Naive thymus-derived CD4-positive, alpha-beta T cell (primary cell): Measurements from ENCODE around the gene RSRC1. TPM values are rescaled to one million over a fixed set of nuclear protein-coding genes. Genes with fewer than 3 reads are reported as not detected.

Experiments used
- ATAC-seq: fragments of 150-1000 bp; cut with Tn5 transposase; 2 replicates; pipeline ENCODE4 v1.10.0; 2021; ENCODE audit warnings: mild to moderate bottlenecking, moderate library complexity
- CTCF ChIA-PET: fragments of 350-600 bp; sonication (Branson Sonifier 250); formaldehyde crosslinking; loops from one replicate; lab custom pipeline; 2021; ENCODE audit warnings: antibody characterized with exemption; lab: Charles Lee
- POLR2A ChIA-PET: fragments of 350-600 bp; sonication (Branson Sonifier 250); formaldehyde crosslinking; loops from one replicate; lab custom pipeline; 2021; ENCODE audit warnings: antibody characterized with exemption, inconsistent platforms; lab: Charles Lee
- DNase-seq, 9 donors: peaks; one replicate each; pipeline versions ENCODE4 v3.0.0 to v3.0.0-alpha.2; 2020 to 2022; ENCODE audit warnings: mixed read lengths in 1 of 9
- H3K27ac ChIP-seq: one replicate; pipeline ENCODE4 v1.7.0; 2013; ENCODE audit warnings: mild to moderate bottlenecking, low read depth, low read length, moderate library complexity
- H3K27me3 ChIP-seq, 2 donors: one replicate each; pipeline ENCODE4 v1.7.0; 2013; ENCODE audit warnings: low read length in 2 of 2, mild to moderate bottlenecking in 2 of 2, moderate library complexity in 2 of 2; ENCODE audit not compliant: control insufficient read depth in 2 of 2, insufficient read depth in 2 of 2
- H3K36me3 ChIP-seq, 3 experiments: 1 replicate in 2 of 3; 2 replicates in 1 of 3; pipeline ENCODE4 v1.7.0; 2013; ENCODE audit warnings: low read length in 3 of 3, mild to moderate bottlenecking in 3 of 3, moderate library complexity in 1 of 3; ENCODE audit not compliant: insufficient read depth in 3 of 3, control insufficient read depth in 2 of 3
- H3K4me1 ChIP-seq, 2 donors: one replicate each; pipeline ENCODE4 v1.7.0; 2013; ENCODE audit warnings: low read length in 2 of 2, mild to moderate bottlenecking in 2 of 2, moderate library complexity in 1 of 2; ENCODE audit not compliant: control insufficient read depth in 2 of 2, insufficient read depth in 2 of 2
- H3K4me3 ChIP-seq: 2 replicates; pipeline ENCODE4 v1.7.0; 2013; ENCODE audit warnings: mild to moderate bottlenecking, low read length
- H3K9me3 ChIP-seq, 3 experiments: 1 replicate in 2 of 3; 2 replicates in 1 of 3; pipeline ENCODE4 v1.7.0; 2013; ENCODE audit warnings: low read length in 3 of 3; ENCODE audit not compliant: control insufficient read depth in 2 of 3
- H3K27ac Mint-ChIP-seq, 9 donors: one replicate each; pipeline ENCODE4 v1.8.0; 2020 to 2022; ENCODE audit warnings: mixed read lengths in 9 of 9, mild to moderate bottlenecking in 8 of 9, moderate library complexity in 5 of 9, inconsistent platforms in 2 of 9
- H3K27me3 Mint-ChIP-seq, 5 donors: one replicate each; pipeline ENCODE4 v1.8.0; 2021 to 2022; ENCODE audit warnings: mixed read lengths in 5 of 5, mild to moderate bottlenecking in 1 of 5
- H3K36me3 Mint-ChIP-seq, 5 donors: one replicate each; pipeline ENCODE4 v1.8.0; 2020 to 2022; ENCODE audit warnings: mixed read lengths in 5 of 5, mild to moderate bottlenecking in 3 of 5, inconsistent platforms in 1 of 5
- H3K4me1 Mint-ChIP-seq, 7 donors: one replicate each; pipeline ENCODE4 v1.8.0; 2020 to 2022; ENCODE audit warnings: mixed read lengths in 7 of 7, mild to moderate bottlenecking in 3 of 7, inconsistent platforms in 1 of 7
- H3K4me3 Mint-ChIP-seq, 10 donors: one replicate each; pipeline ENCODE4 v1.8.0; 2020 to 2022; ENCODE audit warnings: mild to moderate bottlenecking in 10 of 10, mixed read lengths in 10 of 10, moderate library complexity in 6 of 10, inconsistent platforms in 2 of 10
- H3K9me3 Mint-ChIP-seq, 11 donors: one replicate each; pipeline ENCODE4 v1.8.0; 2020 to 2022; ENCODE audit warnings: mixed read lengths in 11 of 11, mild to moderate bottlenecking in 4 of 11, inconsistent platforms in 1 of 11, moderate library complexity in 1 of 11
- intact Hi-C, 2 donors: fragments of 100-400 bp; cut with micrococcal nuclease; formaldehyde crosslinking; loops; one replicate each; pipeline ENCODE4 v1.15.1; 2023
- polyA plus RNA-seq, 2 donors: library from polyadenylated mRNA; unstranded; fragments of 300-500 nt; fragmentation: Illumina TruSeq; gene quantifications; one replicate each; pipeline ENCODE4 v1.2.3, GENCODE V29; 2021
- total RNA-seq, 6 experiments: library from RNA in 5 of 6; stranded (reverse) in 5 of 6; gene quantifications; 1 replicate in 5 of 6; 2 replicates in 1 of 6; pipeline ENCODE4 v1.2.3 and lab custom pipeline; 2021 to 2026

The RSRC1 gene
- total and polyA plus RNA-seq, 7 experiments from 2014 or later, result 30.0 to 45.0 (median 37.4) TPM

- no peak for DNase-seq
- intact Hi-C loops, result no loop called here
- peaks cover 0 to 2% (median 0%) of the 10 kb centered on the region in 3 experiments for H3K36me3 ChIP-seq
- Mint-ChIP-seq H3K27ac (no peak overlapping the region), H3K36me3 (peaks cover 16 to 74% (median 67%) of the 10 kb centered on the region in 5 donors), H3K4me1 (peaks cover 0 to 4% (median 0%) of the 10 kb centered on the region in 7 donors), H3K4me3 (no peak overlapping the region), H3K27me3 (no peaks in the 10 kb centered on the region), H3K9me3 (peaks cover 12 to 58% (median 29%) of the 10 kb centered on the region in 11 donors)
- ChIA-PET POLR2A (no interaction called here), CTCF (interaction anchor here (0.6 kb wide), 1 partner anchor 997 kb away, joined by 4 read pairs; no protein-coding TSS in a partner anchor)
- no peaks in the 10 kb centered on the region for H3K4me1 ChIP-seq
- H3K27me3 ChIP-seq, result no peaks in the 10 kb centered on the region
- H3K4me3 ChIP-seq, result no peak overlapping the region
- H3K27ac ChIP-seq, result no peak overlapping the region
- no peak for ATAC-seq
- H3K9me3 ChIP-seq, result peaks cover 0 to 21% (median 8%) of the 10 kb centered on the region in 3 experiments
Observed at GRCh38 chr3:158264894-158265293, 155.0 kb downstream of the RSRC1 start.

- Histone ChIP-seq H3K27me3 (no peaks in the 10 kb centered on the region), H3K4me1 (no peaks in the 10 kb centered on the region), H3K36me3 (no peaks in the 10 kb centered on the region), H3K9me3 (peaks cover 0 to 21% (median 8%) of the 10 kb centered on the region in 3 experiments), H3K4me3 (no peak overlapping the region), H3K27ac (no peak overlapping the region)
- H3K27me3 Mint-ChIP-seq, result no peaks in the 10 kb centered on the region
- peaks cover 15 to 64% (median 59%) of the 10 kb centered on the region in 5 donors for H3K36me3 Mint-ChIP-seq
- no peaks in the 10 kb centered on the region for H3K4me1 Mint-ChIP-seq
- no peak overlapping the region for H3K4me3 Mint-ChIP-seq
- intact Hi-C loops, result no loop called here
- ATAC-seq (no peak), DNase-seq (no peak)
- peaks cover 12 to 47% (median 21%) of the 10 kb centered on the region in 11 donors for H3K9me3 Mint-ChIP-seq
- ChIA-PET CTCF (no interaction called here), POLR2A (no interaction called here)
- H3K27ac Mint-ChIP-seq, result no peak overlapping the region
Observed at GRCh38 chr3:158267015-158267414, 157.1 kb downstream of the RSRC1 start.

- peaks cover 0 to 19% (median 8%) of the 10 kb centered on the region in 3 experiments for H3K9me3 ChIP-seq
- DNase-seq (no peak), ATAC-seq (no peak)
- Mint-ChIP-seq H3K27me3 (no peaks in the 10 kb centered on the region), H3K9me3 (peaks cover 9 to 35% (median 17%) of the 10 kb centered on the region in 11 donors), H3K4me3 (no peak overlapping the region), H3K36me3 (peaks cover 15 to 72% (median 61%) of the 10 kb centered on the region in 5 donors), H3K4me1 (no peaks in the 10 kb centered on the region), H3K27ac (no peak overlapping the region)
- no peaks in the 10 kb centered on the region for H3K36me3 ChIP-seq
- no peaks in the 10 kb centered on the region for H3K4me1 ChIP-seq
- H3K27ac ChIP-seq, result no peak overlapping the region
- ChIA-PET CTCF (no interaction called here), POLR2A (no interaction called here)
- no peak overlapping the region for H3K4me3 ChIP-seq
- no peaks in the 10 kb centered on the region for H3K27me3 ChIP-seq
- intact Hi-C loops, result no loop called here
Observed at GRCh38 chr3:158269942-158270341, 160.1 kb downstream of the RSRC1 start.

GRCh38 chr3:158272081-158272480, 162.2 kb downstream of the RSRC1 start:
- Histone ChIP-seq H3K4me1 (no peaks in the 10 kb centered on the region), H3K9me3 (peaks cover 0 to 10% (median 3%) of the 10 kb centered on the region in 3 experiments), H3K36me3 (no peaks in the 10 kb centered on the region), H3K27me3 (no peaks in the 10 kb centered on the region), H3K4me3 (no peak overlapping the region), H3K27ac (no peak overlapping the region)
- Mint-ChIP-seq H3K27me3 (no peaks in the 10 kb centered on the region), H3K9me3 (peaks cover 4 to 19% (median 9%) of the 10 kb centered on the region in 11 donors), H3K4me1 (no peaks in the 10 kb centered on the region), H3K27ac (no peak overlapping the region), H3K36me3 (peaks cover 9 to 66% (median 59%) of the 10 kb centered on the region in 5 donors), H3K4me3 (no peak overlapping the region)
- ATAC-seq (no peak), DNase-seq (no peak)
- ChIA-PET CTCF (no interaction called here), POLR2A (no interaction called here)
- intact Hi-C loops, result no loop called here

GRCh38 chr3:158273656-158274055, 163.8 kb downstream of the RSRC1 start:
- no peak overlapping the region for H3K27ac Mint-ChIP-seq
- peaks cover 7 to 67% (median 60%) of the 10 kb centered on the region in 5 donors for H3K36me3 Mint-ChIP-seq
- H3K4me1 ChIP-seq, result no peaks in the 10 kb centered on the region

GRCh38 chr3:158278187-158278586, 168.3 kb downstream of the RSRC1 start:
- ChIA-PET POLR2A (no interaction called here), CTCF (no interaction called here)
- Histone ChIP-seq H3K36me3 (peaks cover 0 to 3% (median 0%) of the 10 kb centered on the region in 3 experiments), H3K27me3 (no peaks in the 10 kb centered on the region), H3K9me3 (no peaks in the 10 kb centered on the region), H3K4me3 (no peak overlapping the region), H3K27ac (no peak overlapping the region), H3K4me1 (no peaks in the 10 kb centered on the region)
- H3K36me3 Mint-ChIP-seq, result peaks cover 10 to 75% (median 69%) of the 10 kb centered on the region in 5 donors
- intact Hi-C loops, result no loop called here
- no peak for ATAC-seq
- H3K27me3 Mint-ChIP-seq, result no peaks in the 10 kb centered on the region
- no peak overlapping the region for H3K4me3 Mint-ChIP-seq
- no peaks in the 10 kb centered on the region for H3K4me1 Mint-ChIP-seq
- peaks cover 0 to 31% (median 10%) of the 10 kb centered on the region in 11 donors for H3K9me3 Mint-ChIP-seq
- no peak for DNase-seq
- no peak overlapping the region for H3K27ac Mint-ChIP-seq

More at GRCh38 chr3:158273656-158274055, 163.8 kb downstream of the RSRC1 start:
- Histone ChIP-seq H3K27me3 (no peaks in the 10 kb centered on the region), H3K9me3 (no peaks in the 10 kb centered on the region), H3K27ac (no peak overlapping the region), H3K36me3 (peaks cover 0 to 3% (median 0%) of the 10 kb centered on the region in 3 experiments), H3K4me3 (no peak overlapping the region)
- Mint-ChIP-seq H3K27me3 (no peaks in the 10 kb centered on the region), H3K4me3 (no peak overlapping the region), H3K4me1 (no peaks in the 10 kb centered on the region), H3K9me3 (peaks cover 0 to 13% (median 3%) of the 10 kb centered on the region in 11 donors)
- ATAC-seq (no peak), DNase-seq (no peak)
- POLR2A ChIA-PET, result no interaction called here
- intact Hi-C loops, result no loop called here
- CTCF ChIA-PET, result no interaction called here

GRCh38 chr3:158279609-158280008, 169.7 kb downstream of the RSRC1 start:
- Histone ChIP-seq H3K27me3 (no peaks in the 10 kb centered on the region), H3K4me1 (no peaks in the 10 kb centered on the region), H3K9me3 (no peaks in the 10 kb centered on the region), H3K36me3 (peaks cover 0 to 3% (median 0%) of the 10 kb centered on the region in 3 experiments), H3K27ac (no peak overlapping the region), H3K4me3 (no peak overlapping the region)
- DNase-seq, result no peak
- Mint-ChIP-seq H3K9me3 (peaks cover 0 to 31% (median 10%) of the 10 kb centered on the region in 11 donors), H3K27ac (no peak overlapping the region), H3K27me3 (no peaks in the 10 kb centered on the region), H3K4me1 (no peaks in the 10 kb centered on the region), H3K36me3 (peaks cover 10 to 63% (median 57%) of the 10 kb centered on the region in 5 donors), H3K4me3 (no peak overlapping the region)
- intact Hi-C loops, result no loop called here
- POLR2A ChIA-PET, result no interaction called here
- ATAC-seq, result no peak
- CTCF ChIA-PET, result no interaction called here
